Stimulated activated CD8-positive, alpha-beta memory T cell treated with anti-CD3 and anti-CD28 coated beads, Interleukin-7, amount 100 ng/mL, for 1 hour (primary cell): ENCODE measurements around the gene ARL15.
"Not testable (repeated sequence)": the region's sequence is repeated elsewhere in the genome, so short reads cannot be mapped to it uniquely, and the experiment has no call there.

Experiments used
- DNase-seq, 2 donors: peaks; one replicate each; pipeline ENCODE4 v3.0.0-alpha.2; 2020; ENCODE audit warnings: low read depth in 2 of 2

The ARL15 gene

DNA sequence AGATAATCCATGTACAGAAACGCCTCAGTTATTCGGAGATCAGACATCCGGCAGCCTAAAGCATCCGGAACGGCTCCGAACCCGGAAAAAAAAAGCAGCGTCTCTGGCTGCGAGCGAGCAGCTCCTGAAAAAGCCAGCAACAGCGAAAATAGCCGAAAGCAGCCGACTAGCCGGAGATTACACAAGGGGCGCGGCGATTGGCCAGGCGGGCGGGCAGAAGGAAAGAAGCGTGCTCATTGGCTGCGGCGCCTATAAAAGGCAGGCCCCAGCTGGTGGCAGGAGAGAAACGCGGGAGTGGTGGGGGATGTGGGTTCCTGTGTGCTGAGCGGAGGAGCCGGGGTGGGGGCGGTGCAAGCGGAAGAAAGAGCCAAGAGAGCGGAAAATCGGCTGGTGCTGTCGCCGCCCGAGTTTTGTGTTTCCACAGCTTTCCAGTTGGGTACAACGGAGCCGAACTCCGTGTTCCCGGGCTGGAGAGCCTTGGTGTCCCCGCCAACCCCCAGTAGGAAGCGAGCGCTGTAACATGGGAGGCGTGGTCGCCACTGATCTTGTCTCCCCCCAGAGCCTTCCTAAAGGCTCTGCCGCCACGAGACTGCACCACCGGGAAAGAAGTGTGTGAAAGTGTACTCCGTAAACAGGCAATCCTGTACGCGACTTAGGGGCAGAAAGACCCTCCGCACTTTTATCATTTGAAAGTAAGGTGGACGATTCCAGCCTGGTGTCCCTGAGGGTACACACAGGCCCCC, at the start of gene ARL15:
ARL15 (minus strand) TSS at position 141 of the 743 bp plus-strand sequence.
- peak; percentile 94 to 95 for DNase-seq

GRCh38 chr5:54360089-54360488, 49.7 kb upstream of the ARL15 start:
- no peak for DNase-seq

- DNase-seq = no peak
These were observed 47.2 kb upstream of the ARL15 start for GRCh38 chr5:54357408-54358058.

- not testable (repeated sequence) for DNase-seq
These were observed 43.7 kb upstream of the ARL15 start for GRCh38 chr5:54353933-54354564.

DNA sequence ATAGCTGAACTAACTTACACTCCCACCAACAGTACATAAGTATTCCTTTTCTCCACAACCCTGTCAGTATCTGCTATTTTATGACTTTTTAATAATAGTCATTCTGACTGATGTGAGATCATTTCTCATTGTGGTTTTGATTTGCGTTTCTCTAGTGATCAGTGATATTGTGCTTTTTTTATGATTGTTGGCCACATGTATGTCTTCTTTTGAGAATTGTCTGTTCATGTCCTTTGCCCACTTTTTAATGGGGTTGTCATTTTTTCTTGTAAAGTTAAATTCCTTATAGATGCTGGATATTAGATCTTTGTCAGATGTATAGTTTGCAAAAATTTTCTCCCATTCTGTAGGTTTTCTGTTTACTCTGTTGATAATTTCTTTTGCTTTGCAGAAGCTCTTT, 42.2 kb upstream of the ARL15 start:
- DNase-seq = not testable (repeated sequence)

DNA sequence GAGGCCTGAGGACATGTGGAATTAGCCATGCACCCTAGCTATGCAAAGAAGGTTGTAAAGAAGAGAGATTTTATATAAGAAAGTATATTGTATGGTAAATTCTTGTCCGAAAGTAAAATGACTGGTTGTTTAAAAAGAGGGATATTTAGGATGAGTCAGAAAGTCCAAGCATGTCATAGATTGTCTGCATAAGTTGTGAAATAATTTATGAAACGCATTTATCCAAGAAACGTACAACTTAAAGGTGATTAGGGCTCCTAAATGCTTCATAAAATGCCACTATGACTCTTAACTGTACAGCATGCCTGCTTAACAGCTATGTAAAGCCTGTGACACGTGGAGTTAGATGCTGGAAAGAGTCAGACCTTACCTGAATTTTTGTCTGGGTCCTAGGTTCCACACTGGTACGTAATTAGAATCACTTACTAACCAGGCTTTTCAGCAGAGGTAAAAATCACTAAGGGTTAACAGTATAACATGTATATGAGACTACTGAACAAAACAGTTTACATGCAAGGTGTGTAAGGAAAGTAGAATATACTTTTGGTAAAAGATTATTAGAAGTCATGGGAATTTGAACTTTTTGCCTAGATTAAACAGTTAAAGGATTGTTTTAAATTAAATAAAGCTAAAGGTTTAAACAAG, 37.0 kb upstream of the ARL15 start:
- DNase-seq = no peak

DNA sequence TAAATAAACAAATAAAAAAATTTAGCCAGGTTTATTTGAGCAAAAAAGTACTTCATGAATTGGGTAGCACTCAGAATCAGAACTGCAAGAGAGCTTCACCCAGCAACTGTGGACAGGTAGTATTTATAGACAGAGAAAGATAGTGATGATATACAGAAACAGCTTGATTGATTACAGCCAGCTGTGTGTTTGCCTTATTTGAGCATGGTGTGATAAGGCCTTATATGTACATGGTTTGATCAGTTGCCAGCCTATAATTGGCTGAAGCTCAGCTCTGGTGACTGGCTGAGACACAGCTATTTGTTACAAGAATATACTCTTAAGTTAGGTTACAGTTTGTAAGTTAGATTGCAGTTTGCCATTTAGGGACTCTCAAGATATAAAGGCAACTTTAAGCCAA, 34.3 kb upstream of the ARL15 start:
- DNase-seq = no peak

DNA sequence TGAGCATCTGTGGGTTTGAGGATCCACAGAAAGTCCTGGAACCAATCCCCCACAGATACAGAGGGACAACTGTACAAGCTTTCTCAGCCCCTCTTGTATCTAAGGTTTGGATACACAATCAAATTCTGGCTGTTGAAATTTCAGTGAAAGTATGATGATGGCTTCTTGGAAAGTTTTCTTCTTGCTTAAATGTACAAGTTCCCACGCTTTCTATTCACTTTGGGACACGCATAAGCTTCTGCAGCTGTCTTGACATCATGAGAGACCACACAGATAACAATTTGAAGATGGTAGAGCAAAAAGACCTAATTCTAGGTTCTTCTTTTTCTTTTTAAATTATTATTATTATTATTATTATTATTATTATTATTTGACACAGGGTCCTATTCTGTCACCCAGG, 31.6 kb upstream of the ARL15 start:
- no peak for DNase-seq

- DNase-seq = no peak
These were observed 27.1 kb upstream of the ARL15 start for GRCh38 chr5:54337523-54337922.

DNA sequence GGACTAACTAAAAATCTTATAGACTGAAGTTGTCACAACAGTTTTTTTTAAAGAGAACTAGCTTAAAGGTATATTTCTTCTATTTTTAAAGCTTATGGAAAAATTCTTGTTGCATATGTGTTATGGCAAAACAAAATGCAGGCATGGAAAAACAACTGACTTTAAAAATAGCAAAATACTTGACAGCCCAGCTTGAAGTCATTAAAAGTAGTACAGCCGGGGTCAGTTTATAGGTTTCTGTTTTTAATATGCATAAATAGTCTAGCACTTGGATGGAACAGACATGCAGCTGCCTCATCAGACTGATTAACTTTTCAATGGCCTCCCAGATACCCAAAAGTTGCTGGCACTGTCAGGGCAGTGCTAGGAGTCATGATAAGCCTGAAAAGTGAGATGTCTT, 22.3 kb upstream of the ARL15 start:
- no peak for DNase-seq

- DNase-seq = no peak
These were observed 19.6 kb upstream of the ARL15 start for GRCh38 chr5:54329731-54330709.

DNA sequence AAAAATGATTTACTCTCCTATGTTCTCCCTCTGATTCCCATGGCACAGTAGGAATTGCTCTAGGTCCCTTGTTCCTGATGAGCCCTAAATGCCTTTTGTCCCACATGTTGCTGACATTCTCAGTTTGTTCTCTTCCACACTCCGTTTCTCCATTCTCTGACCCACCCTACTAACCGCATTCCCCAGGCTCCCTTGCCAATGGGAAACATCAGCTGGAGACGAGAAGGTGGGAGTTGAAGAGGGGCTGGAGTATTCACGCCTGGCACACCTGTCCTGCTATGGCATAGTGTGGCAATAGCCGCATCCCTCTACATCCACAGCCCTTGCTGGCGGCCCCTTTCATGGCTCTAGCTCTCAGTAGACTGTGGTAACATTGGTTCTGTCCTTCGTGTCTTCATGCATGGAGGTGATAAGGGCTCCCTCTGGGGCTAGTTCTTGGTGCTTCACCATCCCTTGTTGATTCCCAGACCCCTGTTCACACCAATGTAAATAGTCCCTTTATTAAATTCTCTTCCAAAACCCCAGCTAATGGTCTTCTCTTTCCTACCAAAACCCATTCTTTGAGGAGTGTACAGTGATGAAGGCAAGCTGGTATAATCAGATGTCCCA, 16.4 kb upstream of the ARL15 start:
- no peak for DNase-seq

- no peak for DNase-seq
These were observed 15.4 kb upstream of the ARL15 start for GRCh38 chr5:54325610-54326311.

DNA sequence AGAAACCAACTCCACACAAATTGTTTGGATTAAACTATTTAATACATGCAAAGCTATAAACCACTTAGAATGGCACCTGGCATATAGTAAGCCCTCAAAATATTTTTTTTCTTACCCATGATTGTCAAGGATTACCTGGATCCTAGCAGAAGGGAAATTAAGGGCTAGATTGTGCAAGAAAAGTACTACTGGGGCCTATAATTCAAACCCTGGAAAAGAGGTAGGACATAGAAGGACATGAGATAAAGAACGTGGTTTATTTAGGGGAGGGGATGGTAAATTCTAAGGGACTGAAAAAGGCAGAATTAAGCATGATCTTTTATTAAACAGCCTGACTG, 14.9 kb upstream of the ARL15 start:
- DNase-seq = no peak

DNA sequence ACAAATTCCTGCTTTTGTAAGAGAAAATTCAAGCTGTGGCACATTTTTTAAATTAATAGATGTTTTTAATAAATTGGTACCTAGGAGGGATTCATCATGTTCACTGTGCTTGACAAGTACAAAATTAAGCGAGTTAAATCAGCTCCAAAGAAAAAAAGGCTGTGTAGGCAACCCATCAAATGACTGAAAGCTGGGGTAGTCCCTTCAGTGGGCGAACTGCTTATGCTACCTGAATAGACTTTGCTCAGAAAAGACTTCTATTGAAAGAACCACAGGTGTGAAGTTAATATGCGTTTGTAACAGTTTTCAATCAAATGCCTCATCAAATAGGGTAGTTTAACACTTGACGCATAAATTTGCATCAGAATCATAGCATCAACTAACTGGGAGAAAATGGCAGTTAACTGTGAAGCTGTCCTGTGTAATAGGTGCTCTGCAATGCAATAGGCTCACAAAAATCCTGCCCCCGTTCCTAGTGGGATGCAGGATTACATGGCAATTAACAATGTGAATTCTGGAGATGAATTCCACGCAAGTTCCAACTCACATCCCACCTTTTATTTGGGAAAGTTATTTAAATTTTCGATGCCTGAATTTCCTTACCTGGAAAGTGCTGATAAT, 14.4 kb upstream of the ARL15 start:
- no peak for DNase-seq

- no peak for DNase-seq
These were observed 13.1 kb upstream of the ARL15 start for GRCh38 chr5:54323495-54323894.

DNA sequence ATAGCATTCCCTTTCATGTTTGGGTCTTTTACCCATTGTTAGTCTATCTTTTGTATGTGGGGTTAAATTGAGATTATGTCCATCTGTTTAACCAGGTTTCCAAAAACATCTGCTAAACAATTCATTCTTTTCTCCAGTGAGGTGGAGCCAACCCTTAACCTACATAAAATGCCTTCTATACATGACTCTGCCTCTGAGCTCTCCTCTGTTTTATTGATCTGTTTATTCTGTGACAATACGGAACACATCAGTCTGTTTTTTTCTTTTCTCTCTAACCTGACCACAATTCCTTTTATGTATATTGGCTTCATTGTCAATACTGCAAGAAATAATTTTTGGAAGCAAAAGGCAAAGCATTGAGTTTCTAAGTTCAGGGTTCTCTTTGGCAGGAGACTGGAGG, 9.9 kb upstream of the ARL15 start:
- no peak for DNase-seq

GRCh38 chr5:54317511-54318260, 7.3 kb upstream of the ARL15 start:
- no peak for DNase-seq
